Breast epithelium (tissue), 4 donors: ENCODE measurements around the gene DCDC1. TPM values are rescaled to one million over a fixed set of nuclear protein-coding genes. Genes with fewer than 3 reads are reported as not detected.

Source experiments
- DNase-seq, 2 donors: peaks; one replicate each; pipeline ENCODE4 v3.0.0-alpha.2; 2019; ENCODE audit warnings: low spot score in 2 of 2
- H3K27ac ChIP-seq, 2 donors: fragments of 200-600 bp; sonication (generic) in 1 of 2; one replicate each; pipeline ENCODE4 v1.5.1; 2016 to 2019; ENCODE audit warnings: mild to moderate bottlenecking in 1 of 2
- H3K27me3 ChIP-seq, 2 donors: fragments of 200-600 bp; sonication (generic) in 1 of 2; one replicate each; pipeline versions ENCODE4 v1.5.1 to v1.6.0; 2017 to 2019; ENCODE audit warnings: control low read depth in 1 of 2, mild to moderate bottlenecking in 1 of 2
- H3K36me3 ChIP-seq: fragments of 200-600 bp; one replicate; pipeline ENCODE4 v1.5.1; 2019
- H3K4me1 ChIP-seq, 2 donors: fragments of 200-600 bp; sonication (generic); one replicate each; pipeline ENCODE4 v1.5.1; 2016 to 2019; ENCODE audit warnings: control low read depth in 1 of 2
- H3K4me3 ChIP-seq, 3 donors: fragments of 200-600 bp; sonication (generic); 1 replicate in 2 of 3; 2 replicates in 1 of 3; pipeline ENCODE4 v1.5.1; 2016 to 2019; ENCODE audit warnings: mild to moderate bottlenecking in 3 of 3, moderate library complexity in 2 of 3
- H3K9me3 ChIP-seq, 2 donors: fragments of 200-600 bp; sonication (generic) in 1 of 2; one replicate each; pipeline ENCODE4 v1.5.1; 2016 to 2019; ENCODE audit warnings: control low read depth in 1 of 2
- POLR2A ChIP-seq: fragments of 450-650 bp; IDR thresholded peaks from one replicate; pipeline ENCODE4 v1.6.1; 2016; ENCODE audit warnings: antibody characterized with exemption, mild to moderate bottlenecking, moderate library complexity
- POLR2AphosphoS5 ChIP-seq, 3 donors: sonication (generic); formaldehyde crosslinking; IDR thresholded peaks; one replicate each; pipeline ENCODE4 v1.6.1; 2017; ENCODE audit warnings: antibody characterized with exemption in 3 of 3
- intact Hi-C: fragments of 100-400 bp; cut with DNase I; formaldehyde crosslinking; loops from one replicate; pipeline ENCODE4 v1.15.1; 2023; ENCODE audit warnings: low total_unique reads
- total RNA-seq, 3 donors: library from RNA; depleted of rRNA; stranded (reverse); fragments of >200 nt; gene quantifications; one replicate each; pipeline ENCODE4 v1.1.0, GENCODE V29; 2016
- TF ChIP-seq, protein P1 (sequence below), 3 donors: fragments of 450-650 bp; IDR thresholded peaks; one replicate each; pipeline ENCODE4 v1.5.1; 2016 to 2017; ENCODE audit warnings: antibody characterized with exemption in 3 of 3, mild to moderate bottlenecking in 3 of 3, moderate library complexity in 3 of 3

DCDC1 gene
- total RNA-seq, 3 donors from 2014 or later: 0.32 to 5.6 (median 3.8) TPM

GRCh38 chr11:30852645-30853044 is 516.9 kb downstream of the DCDC1 start:
- Histone ChIP-seq H3K4me3 (no peak overlapping the region), H3K27ac (no peak overlapping the region), H3K36me3 (no peaks in the 10 kb centered on the region), H3K4me1 (no peaks in the 10 kb centered on the region), H3K9me3 (no peaks in the 10 kb centered on the region), H3K27me3 (no peaks in the 10 kb centered on the region)
- DNase-seq: no peak
- intact Hi-C loops: no loop called here
- TF ChIP-seq, protein P1, sequence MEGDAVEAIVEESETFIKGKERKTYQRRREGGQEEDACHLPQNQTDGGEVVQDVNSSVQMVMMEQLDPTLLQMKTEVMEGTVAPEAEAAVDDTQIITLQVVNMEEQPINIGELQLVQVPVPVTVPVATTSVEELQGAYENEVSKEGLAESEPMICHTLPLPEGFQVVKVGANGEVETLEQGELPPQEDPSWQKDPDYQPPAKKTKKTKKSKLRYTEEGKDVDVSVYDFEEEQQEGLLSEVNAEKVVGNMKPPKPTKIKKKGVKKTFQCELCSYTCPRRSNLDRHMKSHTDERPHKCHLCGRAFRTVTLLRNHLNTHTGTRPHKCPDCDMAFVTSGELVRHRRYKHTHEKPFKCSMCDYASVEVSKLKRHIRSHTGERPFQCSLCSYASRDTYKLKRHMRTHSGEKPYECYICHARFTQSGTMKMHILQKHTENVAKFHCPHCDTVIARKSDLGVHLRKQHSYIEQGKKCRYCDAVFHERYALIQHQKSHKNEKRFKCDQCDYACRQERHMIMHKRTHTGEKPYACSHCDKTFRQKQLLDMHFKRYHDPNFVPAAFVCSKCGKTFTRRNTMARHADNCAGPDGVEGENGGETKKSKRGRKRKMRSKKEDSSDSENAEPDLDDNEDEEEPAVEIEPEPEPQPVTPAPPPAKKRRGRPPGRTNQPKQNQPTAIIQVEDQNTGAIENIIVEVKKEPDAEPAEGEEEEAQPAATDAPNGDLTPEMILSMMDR (IDR thresholded peaks at IDR 0.05): no peak
- TF ChIP-seq POLR2AphosphoS5 (IDR thresholded peaks at IDR 0.05): no peak
- TF ChIP-seq POLR2A: no peak

DNA sequence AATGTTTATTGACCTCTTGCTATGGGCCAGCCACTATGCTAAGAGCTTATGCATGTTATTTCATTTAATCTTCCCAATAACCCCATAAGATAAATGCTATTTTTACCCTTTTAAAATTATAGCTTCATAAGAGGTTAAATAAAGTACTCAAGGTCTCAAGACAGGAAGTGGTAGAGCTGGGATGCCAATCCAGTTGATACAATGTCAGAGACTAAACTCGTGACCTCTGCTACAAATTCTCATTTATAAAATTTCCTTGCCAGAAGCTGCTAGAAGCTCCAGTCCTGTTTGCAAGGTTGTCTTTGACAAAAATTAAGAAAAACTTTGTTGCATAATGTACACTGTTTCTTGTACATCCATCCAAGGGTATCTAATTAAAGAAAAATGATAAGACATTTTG is 517.4 kb downstream of the DCDC1 start:
- H3K27me3 ChIP-seq: no peaks in the 10 kb centered on the region
- intact Hi-C loops: no loop called here
- no peaks in the 10 kb centered on the region for H3K9me3 ChIP-seq
- H3K36me3 ChIP-seq: no peaks in the 10 kb centered on the region
- H3K27ac ChIP-seq: no peak overlapping the region
- no peak for DNase-seq
- no peaks in the 10 kb centered on the region for H3K4me1 ChIP-seq
- H3K4me3 ChIP-seq: no peak overlapping the region
- no peak for TF ChIP-seq POLR2A

DNA sequence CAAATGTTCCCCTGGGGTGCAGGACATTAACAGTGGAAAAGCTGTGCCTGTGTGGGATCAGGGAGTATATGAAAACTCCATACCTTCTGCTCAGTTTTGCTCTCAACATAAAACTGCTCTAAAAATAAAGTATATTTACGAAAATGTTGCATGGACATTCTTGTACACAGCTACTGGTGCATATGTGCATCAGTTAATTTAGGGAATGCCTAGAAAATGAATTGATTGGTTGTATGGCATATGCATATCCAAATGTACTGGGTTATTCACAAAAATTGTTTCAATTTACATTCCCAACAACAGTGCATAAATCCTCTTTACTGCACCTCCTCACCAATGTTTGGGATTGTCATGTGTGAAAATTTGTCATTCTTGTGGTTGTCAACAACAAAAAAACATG is 532.3 kb downstream of the DCDC1 start:
- Histone ChIP-seq H3K4me1 (no peaks in the 10 kb centered on the region), H3K36me3 (no peaks in the 10 kb centered on the region), H3K4me3 (no peak overlapping the region), H3K27ac (no peak overlapping the region), H3K27me3 (no peaks in the 10 kb centered on the region), H3K9me3 (no peaks in the 10 kb centered on the region)
- intact Hi-C loops: no loop called here
- TF ChIP-seq, protein P1 (IDR thresholded peaks at IDR 0.05): no peak
- no peak for TF ChIP-seq POLR2AphosphoS5 (IDR thresholded peaks at IDR 0.05)
- no peak for TF ChIP-seq POLR2A
- no peak for DNase-seq

- Histone ChIP-seq H3K36me3 (no peaks in the 10 kb centered on the region), H3K9me3 (no peaks in the 10 kb centered on the region), H3K27ac (no peak overlapping the region), H3K27me3 (no peaks in the 10 kb centered on the region), H3K4me3 (no peak overlapping the region), H3K4me1 (no peaks in the 10 kb centered on the region)
- TF ChIP-seq POLR2A (no peak), POLR2AphosphoS5 (IDR thresholded peaks at IDR 0.05) (no peak)
- TF ChIP-seq, protein P1 (IDR thresholded peaks at IDR 0.05): no peak
- intact Hi-C loops: no loop called here
- DNase-seq: no peak
Observed at GRCh38 chr11:30832831-30833230, 536.7 kb downstream of the DCDC1 start.

- no peak for DNase-seq
- intact Hi-C loops: no loop called here
- H3K4me1 ChIP-seq: no peaks in the 10 kb centered on the region
- H3K9me3 ChIP-seq: no peaks in the 10 kb centered on the region
- H3K4me3 ChIP-seq: no peak overlapping the region
- TF ChIP-seq, protein P1 (IDR thresholded peaks at IDR 0.05): no peak
- TF ChIP-seq POLR2A (no peak), POLR2AphosphoS5 (IDR thresholded peaks at IDR 0.05) (no peak)
- H3K36me3 ChIP-seq: no peaks in the 10 kb centered on the region
- H3K27me3 ChIP-seq: no peaks in the 10 kb centered on the region
- no peak overlapping the region for H3K27ac ChIP-seq
Observed at GRCh38 chr11:30830681-30831080, 538.9 kb downstream of the DCDC1 start.

GRCh38 chr11:30826911-30827310 is 542.6 kb downstream of the DCDC1 start:
- intact Hi-C loops: loop anchor here (5.0 kb wide), 1 partner anchor 1585 kb away; no protein-coding TSS in a partner anchor
- TF ChIP-seq, protein P1 (IDR thresholded peaks at IDR 0.05): no peak
- no peak for TF ChIP-seq POLR2A
- TF ChIP-seq POLR2AphosphoS5 (IDR thresholded peaks at IDR 0.05): no peak

More at GRCh38 chr11:30826911-30827310, 542.6 kb downstream of the DCDC1 start:
- Histone ChIP-seq H3K36me3 (no peaks in the 10 kb centered on the region), H3K4me1 (peaks cover 0 to 6% of the 10 kb centered on the region in 2 donors), H3K4me3 (no peak overlapping the region), H3K27ac (no peak overlapping the region), H3K9me3 (no peaks in the 10 kb centered on the region), H3K27me3 (no peaks in the 10 kb centered on the region)
- DNase-seq: no peak
